Measurements from ENCODE around the gene ZBTB44. TPM values are rescaled to one million over a fixed set of nuclear protein-coding genes. Genes with fewer than 3 reads are reported as not detected.

ZBTB44 gene
- total and polyA plus RNA-seq, 2 donors (not counting 1 experiment from before 2014, with no cell fraction given) = 22.8 to 36.5 TPM

GRCh38 chr11:130272336-130272735 is 42.4 kb downstream of the ZBTB44 start:
- no peak for TF ChIP-seq EZH2 (IDR thresholded peaks at IDR 0.05; ENCODE audit: low read length, missing control alignments)
- no peak for TF ChIP-seq CTCF (conservative IDR thresholded peaks at IDR 0.05 in 1 of 2, IDR thresholded peaks at IDR 0.05 in 1 of 2; ENCODE audit: low read depth in 1 of 2, low read length in 2 of 2)
- H3K4me3 ChIP-seq (replicated peaks in 1 of 4; ENCODE audit: control extremely low read depth in 1 of 4, insufficient read depth in 1 of 4, low read depth in 3 of 4, low read length in 4 of 4) = no peak overlapping the region
- no peak overlapping the region for H3K9ac ChIP-seq (ENCODE audit: insufficient read depth, low read length)
- no peak overlapping the region for H2AFZ ChIP-seq (ENCODE audit: low read length)
- no peaks in the 10 kb centered on the region for H4K20me1 ChIP-seq (ENCODE audit: control insufficient read depth, extremely low read depth, insufficient read depth, low read length)
- H3K4me1 ChIP-seq (ENCODE audit: control insufficient read depth, extremely low read depth, insufficient read depth, low read length) = no peaks in the 10 kb centered on the region
- no peaks in the 10 kb centered on the region for H3K9me3 ChIP-seq (ENCODE audit: control insufficient read depth, insufficient read depth, low read depth, low read length)
- no peak overlapping the region for H3K4me2 ChIP-seq (ENCODE audit: extremely low read depth, insufficient read depth, low read length)
- no peak for DNase-seq (ENCODE audit: low read depth in 2 of 2)
- no peaks in the 10 kb centered on the region for H3K27me3 ChIP-seq (ENCODE audit: control insufficient read depth, insufficient read depth, low read length)
- H3K36me3 ChIP-seq (ENCODE audit: control insufficient read depth, insufficient read depth, low read length) = no peaks in the 10 kb centered on the region
- H3K79me2 ChIP-seq (ENCODE audit: control insufficient read depth, insufficient read depth, low read length) = no peaks in the 10 kb centered on the region
- H3K27ac ChIP-seq (ENCODE audit: insufficient read depth, low read length) = no peak overlapping the region

- Histone ChIP-seq H3K27ac (ENCODE audit: insufficient read depth, low read length) (no peak overlapping the region), H4K20me1 (ENCODE audit: control insufficient read depth, extremely low read depth, insufficient read depth, low read length) (no peaks in the 10 kb centered on the region), H3K9me3 (ENCODE audit: control insufficient read depth, insufficient read depth, low read depth, low read length) (no peaks in the 10 kb centered on the region), H3K4me2 (ENCODE audit: extremely low read depth, insufficient read depth, low read length) (no peak overlapping the region), H3K4me3 (replicated peaks in 1 of 4; ENCODE audit: control extremely low read depth in 1 of 4, insufficient read depth in 1 of 4, low read depth in 3 of 4, low read length in 4 of 4) (no peak overlapping the region), H3K4me1 (ENCODE audit: control insufficient read depth, extremely low read depth, insufficient read depth, low read length) (no peaks in the 10 kb centered on the region), H3K79me2 (ENCODE audit: control insufficient read depth, insufficient read depth, low read length) (no peaks in the 10 kb centered on the region), H3K36me3 (ENCODE audit: control insufficient read depth, insufficient read depth, low read length) (no peaks in the 10 kb centered on the region), H3K9ac (ENCODE audit: insufficient read depth, low read length) (no peak overlapping the region), H3K27me3 (ENCODE audit: control insufficient read depth, insufficient read depth, low read length) (no peaks in the 10 kb centered on the region), H2AFZ (ENCODE audit: low read length) (no peak overlapping the region)
- TF ChIP-seq EZH2 (IDR thresholded peaks at IDR 0.05; ENCODE audit: low read length, missing control alignments) (no peak), CTCF (conservative IDR thresholded peaks at IDR 0.05 in 1 of 2, IDR thresholded peaks at IDR 0.05 in 1 of 2; ENCODE audit: low read depth in 1 of 2, low read length in 2 of 2) (no peak)
- no peak for DNase-seq (ENCODE audit: low read depth in 2 of 2)
These were observed 45.3 kb downstream of the ZBTB44 start for GRCh38 chr11:130269326-130269943.

GRCh38 chr11:130263351-130263750 is 51.4 kb downstream of the ZBTB44 start:
- Histone ChIP-seq H4K20me1 (ENCODE audit: control insufficient read depth, extremely low read depth, insufficient read depth, low read length) (no peaks in the 10 kb centered on the region), H3K4me3 (replicated peaks in 1 of 4; ENCODE audit: control extremely low read depth in 1 of 4, insufficient read depth in 1 of 4, low read depth in 3 of 4, low read length in 4 of 4) (no peak overlapping the region), H3K27ac (ENCODE audit: insufficient read depth, low read length) (no peak overlapping the region), H3K4me2 (ENCODE audit: extremely low read depth, insufficient read depth, low read length) (no peak overlapping the region), H3K4me1 (ENCODE audit: control insufficient read depth, extremely low read depth, insufficient read depth, low read length) (no peaks in the 10 kb centered on the region), H3K27me3 (ENCODE audit: control insufficient read depth, insufficient read depth, low read length) (no peaks in the 10 kb centered on the region), H3K9ac (ENCODE audit: insufficient read depth, low read length) (no peak overlapping the region), H3K79me2 (ENCODE audit: control insufficient read depth, insufficient read depth, low read length) (no peaks in the 10 kb centered on the region), H2AFZ (ENCODE audit: low read length) (no peak overlapping the region), H3K9me3 (ENCODE audit: control insufficient read depth, insufficient read depth, low read depth, low read length) (no peaks in the 10 kb centered on the region), H3K36me3 (ENCODE audit: control insufficient read depth, insufficient read depth, low read length) (no peaks in the 10 kb centered on the region)
- DNase-seq (ENCODE audit: low read depth in 2 of 2) = no peak
- TF ChIP-seq CTCF (conservative IDR thresholded peaks at IDR 0.05 in 1 of 2, IDR thresholded peaks at IDR 0.05 in 1 of 2; ENCODE audit: low read depth in 1 of 2, low read length in 2 of 2) (no peak), EZH2 (IDR thresholded peaks at IDR 0.05; ENCODE audit: low read length, missing control alignments) (no peak)

Data from fibroblast of lung (primary cell).